ENCODE results near the gene CFAP53.

DNA sequence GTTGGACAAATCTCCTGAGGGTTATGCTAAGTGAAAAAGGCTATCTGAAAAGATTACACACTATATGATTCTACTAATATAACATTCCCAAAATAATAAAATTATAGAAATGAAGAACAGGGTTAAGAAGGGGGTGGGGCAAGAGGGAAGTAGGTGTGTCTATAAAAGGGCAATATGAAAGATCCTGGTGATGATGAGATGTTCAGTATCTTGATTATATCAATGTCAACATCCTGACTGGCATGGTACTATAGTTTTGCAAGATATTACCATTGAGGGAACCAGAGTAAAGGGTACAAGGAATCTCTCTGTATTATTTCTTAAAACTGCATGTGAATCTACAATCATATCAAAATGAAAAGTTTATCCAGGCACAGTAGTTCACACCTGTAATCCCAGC is 16.7 kb downstream of the CFAP53 start:
- TF ChIP-seq CTCF (IDR thresholded peaks at IDR 0.05; ENCODE audit: low read length), result no peak
- TF ChIP-seq EZH2 (optimal IDR thresholded peaks at IDR 0.05; ENCODE audit: low read depth, low read length), result no peak
